ENCODE data around the gene PEX19. TPM values are rescaled to one million over a fixed set of nuclear protein-coding genes. Genes with fewer than 3 reads are reported as not detected.
A peak's percentile ranks its signal among the peaks of the same experiment; 100 is the strongest.

PEX19 gene
- total and polyA plus RNA-seq, 2 experiments from 2014 or later, result 82.5 to 172 TPM

GRCh38 chr1:160308451-160309184 lies 23.7 kb upstream of the PEX19 start:
- TF ChIP-seq CTCF (IDR thresholded peaks at IDR 0.05; ENCODE audit: low read depth, low read length), result no peak
- H3K9me3 ChIP-seq (ENCODE audit: low read depth), result no peaks in the 10 kb centered on the region
- DNase-seq (ENCODE audit: low read depth in 1 of 2, low spot score in 1 of 2), result no peak
- H3K4me1 ChIP-seq (ENCODE audit: low read depth), result no peaks in the 10 kb centered on the region
- peaks cover 83% of the 10 kb centered on the region for H3K36me3 ChIP-seq
- no peaks in the 10 kb centered on the region for H3K27me3 ChIP-seq
- H3K27ac ChIP-seq, result no peak overlapping the region
- no peak overlapping the region for H3K4me3 ChIP-seq

- no peaks in the 10 kb centered on the region for H3K4me1 ChIP-seq (ENCODE audit: low read depth)
- peaks cover 80% of the 10 kb centered on the region for H3K36me3 ChIP-seq
- H3K27me3 ChIP-seq, result no peaks in the 10 kb centered on the region
- H3K4me3 ChIP-seq, result no peak overlapping the region
- no peak for TF ChIP-seq CTCF (IDR thresholded peaks at IDR 0.05; ENCODE audit: low read depth, low read length)
- no peak overlapping the region for H3K27ac ChIP-seq
- no peak for DNase-seq (ENCODE audit: low read depth in 1 of 2, low spot score in 1 of 2)
- no peaks in the 10 kb centered on the region for H3K9me3 ChIP-seq (ENCODE audit: low read depth)
Measured at GRCh38 chr1:160307118-160307791, 22.3 kb upstream of the PEX19 start.

- peaks cover 70% of the 10 kb centered on the region for H3K36me3 ChIP-seq
- DNase-seq (ENCODE audit: low read depth in 1 of 2, low spot score in 1 of 2), result no peak
- no peak overlapping the region for H3K27ac ChIP-seq
- H3K4me1 ChIP-seq (ENCODE audit: low read depth), result no peaks in the 10 kb centered on the region
- H3K27me3 ChIP-seq, result no peaks in the 10 kb centered on the region
- no peaks in the 10 kb centered on the region for H3K9me3 ChIP-seq (ENCODE audit: low read depth)
- TF ChIP-seq CTCF (IDR thresholded peaks at IDR 0.05; ENCODE audit: low read depth, low read length), result no peak
- no peak overlapping the region for H3K4me3 ChIP-seq
Measured at GRCh38 chr1:160300173-160300572, 15.2 kb upstream of the PEX19 start.

GRCh38 chr1:160296036-160296435 lies 11.1 kb upstream of the PEX19 start:
- DNase-seq (ENCODE audit: low read depth in 1 of 2, low spot score in 1 of 2), result no peak
- no peaks in the 10 kb centered on the region for H3K4me1 ChIP-seq (ENCODE audit: low read depth)
- no peak overlapping the region for H3K27ac ChIP-seq
- no peaks in the 10 kb centered on the region for H3K9me3 ChIP-seq (ENCODE audit: low read depth)
- H3K4me3 ChIP-seq, result no peak overlapping the region
- no peak for TF ChIP-seq CTCF (IDR thresholded peaks at IDR 0.05; ENCODE audit: low read depth, low read length)
- no peaks in the 10 kb centered on the region for H3K27me3 ChIP-seq
- H3K36me3 ChIP-seq, result peaks cover 84% of the 10 kb centered on the region

GRCh38 chr1:160293020-160293968 lies 8.4 kb upstream of the PEX19 start:
- TF ChIP-seq CTCF (IDR thresholded peaks at IDR 0.05; ENCODE audit: low read depth, low read length), result no peak
- peak overlapping the region; percentile 70 for H3K27ac ChIP-seq
- peaks cover 81% of the 10 kb centered on the region for H3K36me3 ChIP-seq
- H3K27me3 ChIP-seq, result no peaks in the 10 kb centered on the region
- H3K4me1 ChIP-seq (ENCODE audit: low read depth), result no peaks in the 10 kb centered on the region
- H3K9me3 ChIP-seq (ENCODE audit: low read depth), result no peaks in the 10 kb centered on the region
- no peak overlapping the region for H3K4me3 ChIP-seq
- no peak for DNase-seq (ENCODE audit: low read depth in 1 of 2, low spot score in 1 of 2)
